Body of pancreas (tissue), 4 donors: ENCODE results near the gene LCA5.

ENCODE experiments used
- CTCF ChIP-seq, 7 experiments: fragments of 450-650 bp in 4 of 7; fragments of 200-600 bp in 3 of 7; sonication (generic) in 3 of 7; IDR thresholded peaks; one replicate each; pipeline ENCODE4 v1.5.1; 2016 to 2019; ENCODE audit warnings: antibody characterized with exemption in 7 of 7
- POLR2A ChIP-seq, 3 donors: fragments of 450-650 bp; IDR thresholded peaks; one replicate each; pipeline ENCODE4 v1.6.1; 2016; ENCODE audit warnings: antibody characterized with exemption in 3 of 3, mild to moderate bottlenecking in 2 of 3

- TF ChIP-seq CTCF (IDR thresholded peaks at IDR 0.05) (no peak), POLR2A (IDR thresholded peaks at IDR 0.05) (no peak)
Observed at GRCh38 chr6:79450984-79451383, 86.2 kb downstream of the LCA5 start.
